Measurements from ENCODE around the gene CPNE8.

The CPNE8 gene

DNA sequence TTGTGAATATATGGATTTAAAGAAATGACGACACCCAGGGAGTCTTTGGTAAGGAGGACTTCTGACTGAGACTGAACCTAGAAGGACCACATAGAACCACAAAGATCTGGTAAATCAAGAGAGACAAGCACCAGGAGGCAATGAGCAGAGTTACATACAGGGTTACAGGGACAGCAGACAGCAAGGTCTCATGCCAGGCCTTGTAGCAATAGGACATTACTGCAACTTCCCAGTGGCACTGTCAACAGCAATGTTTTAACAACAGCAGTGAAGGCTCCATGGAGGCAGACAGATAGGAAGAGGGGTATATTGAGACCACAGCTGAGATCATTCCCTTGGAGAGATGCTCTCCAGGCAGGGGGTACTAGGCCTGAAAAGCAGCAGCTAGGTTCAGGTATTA lies 18.5 kb downstream of the CPNE8 start:
- no peak for TF ChIP-seq CTCF (conservative IDR thresholded peaks at IDR 0.05; ENCODE audit: low read depth, low read length)
- no peak overlapping the region for H3K4me3 ChIP-seq (ENCODE audit: low read length)
- DNase-seq (ENCODE audit: low read depth), result no peak

DNA sequence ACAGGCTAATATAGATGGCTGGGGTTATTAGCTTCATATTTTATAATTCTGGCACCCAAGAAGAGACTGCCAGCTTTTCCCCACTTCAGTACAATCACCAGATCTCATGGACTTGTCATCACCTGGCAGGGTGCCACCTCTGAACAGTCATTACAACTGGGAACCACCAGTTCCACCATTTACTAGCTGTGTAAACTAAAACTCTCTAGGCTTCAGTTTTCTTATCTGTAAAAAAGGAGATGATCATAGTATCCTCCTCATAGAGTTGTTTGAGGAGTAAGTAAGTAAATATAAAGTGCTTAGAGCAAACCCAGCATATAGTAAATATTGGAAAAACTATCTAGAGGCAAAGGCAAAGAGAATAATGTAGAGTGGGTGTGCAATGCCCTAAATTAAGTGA lies 19.3 kb downstream of the CPNE8 start:
- no peak overlapping the region for H3K4me3 ChIP-seq (ENCODE audit: low read length)
- no peak for DNase-seq (ENCODE audit: low read depth)
- no peak for TF ChIP-seq CTCF (conservative IDR thresholded peaks at IDR 0.05; ENCODE audit: low read depth, low read length)

GRCh38 chr12:38884666-38885065 lies 20.7 kb downstream of the CPNE8 start:
- H3K4me3 ChIP-seq (ENCODE audit: low read length), result no peak overlapping the region
- no peak for DNase-seq (ENCODE audit: low read depth)
- TF ChIP-seq CTCF (conservative IDR thresholded peaks at IDR 0.05; ENCODE audit: low read depth, low read length), result no peak

DNA sequence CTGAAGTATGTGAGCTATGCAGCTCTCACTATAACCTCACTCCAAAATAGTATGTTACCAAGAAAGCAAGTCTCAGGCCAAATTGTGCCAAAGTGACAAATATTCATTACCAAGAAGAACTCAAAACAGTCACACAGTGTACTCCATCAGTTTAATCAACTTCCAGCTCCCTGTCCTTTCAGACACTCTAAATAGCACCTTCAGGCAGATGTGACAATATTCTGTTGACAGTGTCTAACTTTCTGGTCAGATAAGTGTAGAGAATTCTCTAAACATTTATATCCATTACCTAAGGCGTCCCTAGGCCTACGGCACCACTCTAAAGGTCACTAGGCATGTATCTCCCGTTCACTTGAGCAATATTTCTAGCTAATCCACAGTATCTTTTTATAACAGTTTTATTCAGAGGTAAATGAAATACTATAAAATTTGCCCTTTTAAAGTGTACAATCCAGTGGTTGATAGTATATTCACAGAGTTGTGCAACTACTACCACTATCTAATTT lies 21.7 kb downstream of the CPNE8 start:
- no peak for TF ChIP-seq CTCF (conservative IDR thresholded peaks at IDR 0.05; ENCODE audit: low read depth, low read length)
- no peak overlapping the region for H3K4me3 ChIP-seq (ENCODE audit: low read length)
- DNase-seq (ENCODE audit: low read depth), result no peak

DNA sequence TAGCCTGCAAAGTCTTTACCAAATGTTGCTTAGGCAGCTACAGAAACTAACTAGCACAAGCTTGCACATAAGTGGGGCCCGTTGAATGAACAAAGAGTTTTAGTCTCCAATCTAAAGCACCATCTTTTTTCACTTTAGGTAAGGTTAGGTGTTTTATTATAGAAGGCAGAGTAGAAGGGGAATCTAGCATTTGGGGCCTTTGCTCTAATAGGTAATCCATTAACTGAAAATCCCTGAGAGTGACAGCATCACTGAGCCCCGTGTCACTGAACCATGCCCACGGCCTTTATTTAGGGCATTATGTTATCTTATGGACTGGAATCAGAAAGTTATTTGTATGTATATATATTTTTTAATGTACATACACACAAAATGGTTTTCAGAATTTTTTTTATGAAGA lies 25.1 kb downstream of the CPNE8 start:
- no peak for TF ChIP-seq CTCF (conservative IDR thresholded peaks at IDR 0.05; ENCODE audit: low read depth, low read length)

GRCh38 chr12:38878986-38879385 lies 26.4 kb downstream of the CPNE8 start:
- no peak overlapping the region for H3K4me3 ChIP-seq (ENCODE audit: low read length)
- no peak for DNase-seq (ENCODE audit: low read depth)
- no peak for TF ChIP-seq CTCF (conservative IDR thresholded peaks at IDR 0.05; ENCODE audit: low read depth, low read length)

More for the DNA sequence above, 25.1 kb downstream of the CPNE8 start:
- H3K4me3 ChIP-seq (ENCODE audit: low read length), result no peak overlapping the region
- no peak for DNase-seq (ENCODE audit: low read depth)

DNA sequence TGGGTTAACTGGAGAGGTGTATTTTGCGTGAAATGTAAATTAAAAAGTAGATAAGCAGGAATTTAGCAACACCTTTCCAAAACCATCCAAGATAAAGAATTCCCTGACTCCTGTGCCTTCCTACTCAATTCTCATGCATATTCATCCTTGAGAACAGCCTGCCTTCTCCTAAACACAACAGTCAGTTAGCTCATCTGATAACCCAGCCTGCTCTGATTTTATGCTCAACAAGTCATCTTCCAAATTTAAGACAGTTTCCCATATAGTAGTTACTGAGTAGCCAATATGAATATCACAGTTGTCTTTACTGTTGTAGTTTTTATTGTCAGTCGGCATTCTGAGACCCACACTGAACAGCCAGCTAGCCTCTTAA lies 27.1 kb downstream of the CPNE8 start:
- no peak overlapping the region for H3K4me3 ChIP-seq (ENCODE audit: low read length)
- DNase-seq (ENCODE audit: low read depth), result no peak
- no peak for TF ChIP-seq CTCF (conservative IDR thresholded peaks at IDR 0.05; ENCODE audit: low read depth, low read length)
